GM12878 (cell line): Measurements from ENCODE around the gene RASAL2. TPM values are rescaled to one million over a fixed set of nuclear protein-coding genes. Genes with fewer than 3 reads are reported as not detected.
A peak's percentile ranks its signal among the peaks of the same experiment; 100 is the strongest.

Experiments used
- ATF2 ChIP-seq: IDR thresholded peaks from 2 replicates; pipeline ENCODE4 v1.6.1; 2012; ENCODE audit warnings: low read length, inconsistent platforms
- BMI1 ChIP-seq: fragments of 450-650 bp; IDR thresholded peaks from 2 replicates; pipeline ENCODE4 v1.6.1; 2016; ENCODE audit warnings: mild to moderate bottlenecking, moderate library complexity, borderline replicate concordance
- CHD1 ChIP-seq: IDR thresholded peaks from 2 replicates; pipeline ENCODE4 v1.6.1; 2012; ENCODE audit warnings: low read depth, low read length, improper control_type of control experiment
- CUX1 ChIP-seq: IDR thresholded peaks from 2 replicates; pipeline ENCODE4 v1.6.1; 2012; ENCODE audit warnings: improper control_type of control experiment, low read depth, low read length; ENCODE audit not compliant: insufficient replicate concordance
- ELK1 ChIP-seq: IDR thresholded peaks from 2 replicates; pipeline ENCODE4 v1.6.1; 2012; ENCODE audit warnings: low read depth, low read length, improper control_type of control experiment
- FOXK2 ChIP-seq: fragments of 450-650 bp; IDR thresholded peaks from 2 replicates; pipeline ENCODE4 v1.6.1; 2017; ENCODE audit warnings: mild to moderate bottlenecking, moderate library complexity
- MEF2A ChIP-seq: IDR thresholded peaks from 2 replicates; pipeline ENCODE4 v1.6.1; 2011; ENCODE audit warnings: low read depth, mild to moderate bottlenecking, low read length, moderate library complexity; ENCODE audit not compliant: insufficient read depth
- NFYB ChIP-seq: IDR thresholded peaks from 2 replicates; pipeline ENCODE4 v1.6.1; 2011; ENCODE audit warnings: low read depth, mild to moderate bottlenecking, low read length, improper control_type of control experiment, moderate library complexity; ENCODE audit not compliant: insufficient read depth
- NRF1 ChIP-seq: conservative IDR thresholded peaks from 2 replicates; pipeline ENCODE4 v1.6.1; 2011; ENCODE audit warnings: mild to moderate bottlenecking, low read depth, low read length, improper control_type of control experiment
- POLR2AphosphoS2 ChIP-seq: IDR thresholded peaks from 2 replicates; pipeline ENCODE4 v1.6.1; 2011; ENCODE audit warnings: low read depth, mild to moderate bottlenecking, low read length, improper control_type of control experiment, moderate library complexity
- PRDM15 ChIP-seq: fragments of 450-650 bp; formaldehyde crosslinking; IDR thresholded peaks from 2 replicates; pipeline ENCODE4 v1.4.0; 2020; ENCODE audit warnings: mild to moderate bottlenecking, moderate library complexity
- RBBP5 ChIP-seq: fragments of 200-600 bp; sonication (generic); conservative IDR thresholded peaks from 2 replicates; pipeline ENCODE4 v1.6.1; 2016
- RUNX3 ChIP-seq: IDR thresholded peaks from 2 replicates; pipeline ENCODE4 v1.6.1; 2012; ENCODE audit warnings: low read length, inconsistent platforms
- SIX5 ChIP-seq: IDR thresholded peaks from 2 replicates; pipeline ENCODE4 v1.6.1; 2011; ENCODE audit warnings: mild to moderate bottlenecking, low read depth, low read length, moderate library complexity; ENCODE audit not compliant: severe bottlenecking
- TCF3 ChIP-seq: IDR thresholded peaks from 2 replicates; pipeline ENCODE4 v1.6.1; 2012; ENCODE audit warnings: low read depth, mild to moderate bottlenecking, low read length, borderline replicate concordance; ENCODE audit not compliant: insufficient read depth
- YBX1 ChIP-seq: fragments of 450-650 bp; IDR thresholded peaks from 2 replicates; pipeline ENCODE4 v1.6.1; 2016; ENCODE audit warnings: antibody characterized with exemption
- ZNF217 ChIP-seq: fragments of 450-650 bp; IDR thresholded peaks from 2 replicates; pipeline ENCODE4 v1.6.1; 2017; ENCODE audit warnings: antibody characterized with exemption, mild to moderate bottlenecking
- ZNF274 ChIP-seq: IDR thresholded peaks from one replicate; pipeline ENCODE4 v1.8.0; 2011; ENCODE audit not compliant: insufficient read length, insufficient read depth
- ZZZ3 ChIP-seq: IDR thresholded peaks from 2 replicates; pipeline ENCODE4 v1.6.1; 2011; ENCODE audit warnings: low read depth; ENCODE audit not compliant: control insufficient read depth, insufficient read length
- polyA plus RNA-seq, 11 experiments: library from polyadenylated mRNA; depleted of rRNA in 4 of 11; unstranded in 6 of 11; stranded (reverse) in 5 of 11; fragments of >200 nt; fragmentation: Nextera tagmentation in 4 of 11; fragmentation: Illumina TruSeq in 1 of 11; extraction: Ambion mirVana in 4 of 11; extraction: Trizol in 1 of 11; gene quantifications; 1 replicate in 1 of 11; 2 replicates in 10 of 11; pipeline versions ENCODE4 v1.2.1 to v1.2.3, GENCODE V29; 2011 to 2016; ENCODE audit warnings: inconsistent platforms in 2 of 11, missing spikeins in 2 of 11, low read depth in 1 of 11
- total RNA-seq, 4 experiments: library from RNA; depleted of rRNA in 3 of 4; stranded (reverse); fragments of >200 nt in 3 of 4; fragmentation: Illumina TruSeq in 1 of 4; extraction: Trizol in 1 of 4; gene quantifications; 2 replicates each; pipeline versions ENCODE4 v1.2.1 to v1.2.3, GENCODE V29; 2013 to 2021

RASAL2 gene
- total and polyA plus RNA-seq, 10 of the 15 experiments (the other 5 are each of a cell fraction or from before 2014, with no cell fraction given): 0.02 to 6.9 (median 0.17) TPM; not detected in 1

GRCh38 chr1:178066908-178067614 lies 26.8 kb upstream of the RASAL2 start (continued):
- TF ChIP-seq PRDM15 (CRISPR knock-in tag): no peak
- no peak for TF ChIP-seq CUX1
- TF ChIP-seq TCF3: 0 out of 2 replicates have a peak, but pooled peaks have one; percentile 6
- no peak for TF ChIP-seq RBBP5
- no peak for TF ChIP-seq NFYB
- TF ChIP-seq ZZZ3: no peak
- no peak for TF ChIP-seq ZNF274
- no peak for TF ChIP-seq POLR2AphosphoS2
- TF ChIP-seq BMI1: peak; percentile 88
- no peak for TF ChIP-seq NRF1
- TF ChIP-seq FOXK2: peak; percentile 29; the same call in 1 of the 2 replicates
- peak; percentile 20; the same call in 1 of the 2 replicates for TF ChIP-seq ELK1
- TF ChIP-seq ATF2: peak; percentile 83
- no peak for TF ChIP-seq SIX5
- no peak for TF ChIP-seq CHD1
- peak; percentile 63; the same call in 1 of the 2 replicates for TF ChIP-seq ZNF217
- TF ChIP-seq YBX1: no peak
- peak; percentile 68 for TF ChIP-seq RUNX3
- no peak for TF ChIP-seq MEF2A
